Activated CD8-positive, alpha-beta memory T cell treated with anti-CD3 and anti-CD28 coated beads for 24 hours (primary cell): ENCODE measurements around the gene TSPYL4.
A peak's percentile ranks its signal among the peaks of the same experiment; 100 is the strongest.
"Not testable (repeated sequence)": the region's sequence is repeated elsewhere in the genome, so short reads cannot be mapped to it uniquely, and the experiment has no call there.

Experiments
- DNase-seq: peaks from one replicate; pipeline ENCODE4 v3.0.0-alpha.2; 2020

TSPYL4 gene

DNA sequence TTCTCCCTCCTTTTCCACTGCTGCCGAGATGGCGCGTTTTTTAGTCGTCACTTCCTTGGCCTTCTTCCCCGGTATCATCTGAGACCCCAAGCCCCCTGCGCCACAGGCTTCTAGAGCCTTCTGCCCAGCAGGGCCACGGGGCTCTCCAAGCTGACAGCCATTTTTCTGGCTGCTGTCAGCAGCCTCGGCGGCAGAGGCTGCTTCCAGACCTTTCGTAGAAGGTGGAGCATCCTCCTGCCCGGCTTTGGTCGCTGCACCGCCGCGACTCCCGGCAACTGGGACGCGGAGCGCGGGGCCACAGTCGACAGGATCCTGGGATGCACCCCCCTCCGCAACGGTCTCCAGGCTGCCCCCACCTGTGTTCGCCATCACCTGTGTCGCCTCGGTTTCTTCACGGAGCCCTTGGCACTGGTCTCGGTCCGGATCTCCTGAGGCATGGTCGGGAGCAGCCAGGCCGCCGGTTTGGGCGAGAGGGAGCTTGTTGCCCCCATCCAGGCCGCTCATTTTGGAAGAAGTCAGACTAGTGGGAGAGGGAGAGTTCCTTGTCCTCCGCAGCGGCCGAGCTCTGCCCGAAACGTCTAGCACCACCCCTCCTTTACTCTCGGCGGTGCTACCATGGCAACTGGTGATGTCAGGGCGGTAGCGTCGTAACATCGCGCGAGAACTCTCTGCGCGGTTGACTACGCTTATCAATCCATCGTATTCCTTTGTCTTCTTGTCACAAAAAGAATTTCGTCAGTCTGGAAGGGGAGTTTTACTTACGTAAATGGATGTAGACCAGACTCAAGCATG lies at the start of gene TSPYL4:
Gene TSPYL4 (minus strand): TSS at position 571 of the 792 bp plus-strand sequence. CDS start 67 bp downstream, at position 504.
- peak; percentile 93 for DNase-seq

DNA sequence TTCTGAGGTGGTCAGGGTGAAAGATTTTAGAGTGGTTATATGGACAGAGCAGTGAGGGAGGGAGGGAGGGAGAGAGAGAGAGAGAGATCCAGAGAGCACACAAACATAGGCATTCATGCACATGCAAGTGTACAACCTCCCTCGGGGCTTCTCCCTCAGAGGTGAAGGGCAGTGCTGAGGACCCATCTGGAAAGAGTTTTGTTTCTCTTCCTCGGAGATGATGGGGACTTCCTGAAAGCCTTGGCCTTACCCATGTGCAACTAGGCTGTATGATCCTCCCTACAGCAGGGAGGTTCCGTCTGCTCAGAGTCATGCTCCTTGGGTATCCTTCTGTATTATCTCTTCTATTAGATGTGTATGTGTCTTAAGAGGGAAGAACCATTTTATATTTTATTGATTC lies 47.2 kb upstream of the TSPYL4 start:
- no peak for DNase-seq

DNA sequence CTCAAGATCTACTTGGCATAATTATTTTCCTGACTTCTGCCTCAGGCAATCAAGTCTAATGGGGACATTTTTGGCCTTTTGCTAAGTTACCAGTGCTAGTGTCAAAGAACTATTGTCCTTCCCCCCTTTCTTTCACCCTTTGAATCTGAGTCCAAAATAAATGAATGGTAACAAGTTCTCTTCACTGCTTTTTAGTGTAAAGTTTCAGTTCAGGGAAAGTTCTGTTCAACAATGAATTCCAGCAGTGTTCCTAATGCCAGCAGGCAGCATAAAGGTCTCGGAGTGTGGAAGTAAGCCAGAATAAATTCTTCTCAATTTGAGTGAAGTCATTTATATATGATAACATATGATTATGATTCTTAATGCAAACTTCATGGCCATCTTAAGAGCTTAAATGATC lies 46.7 kb upstream of the TSPYL4 start:
- no peak for DNase-seq

DNA sequence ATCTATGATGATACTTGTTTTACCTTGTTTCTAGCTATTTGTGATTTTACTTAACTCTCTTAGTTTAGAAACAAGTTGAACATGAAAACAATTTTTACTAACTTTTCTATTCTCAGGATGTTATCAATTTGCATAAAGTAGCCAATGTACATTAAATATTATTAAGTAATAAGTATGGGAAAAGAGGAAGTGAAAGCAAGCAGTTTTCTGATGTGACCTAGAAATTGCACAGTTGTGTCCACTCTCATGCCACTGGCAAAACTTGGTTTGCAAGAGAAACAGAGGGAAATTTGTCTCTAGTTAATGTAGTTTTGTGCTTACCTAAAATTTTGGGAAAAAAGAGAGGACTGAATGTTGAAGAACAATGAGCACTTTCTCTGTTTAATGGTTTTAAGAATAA lies 45.1 kb upstream of the TSPYL4 start:
- no peak for DNase-seq

DNA sequence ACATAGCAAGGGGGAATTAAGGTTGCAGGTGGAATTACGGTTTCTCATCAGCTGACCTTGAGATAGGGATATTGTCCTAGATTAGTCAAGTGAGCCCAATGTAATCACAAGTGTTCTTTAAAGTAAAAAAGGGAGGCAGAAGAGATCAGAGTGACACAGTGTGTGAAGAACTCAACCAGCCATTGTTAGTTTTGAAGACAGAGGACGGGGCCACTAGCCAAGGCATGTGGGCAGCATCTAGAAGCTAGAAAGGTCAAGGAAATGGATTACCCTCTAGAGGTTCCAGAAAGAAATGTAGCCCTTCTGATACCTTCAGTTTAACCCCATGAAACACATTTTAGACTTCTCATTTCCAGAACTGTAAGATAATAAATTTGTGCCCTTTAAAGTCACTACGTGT lies 44.4 kb upstream of the TSPYL4 start:
- DNase-seq, result no peak

DNA sequence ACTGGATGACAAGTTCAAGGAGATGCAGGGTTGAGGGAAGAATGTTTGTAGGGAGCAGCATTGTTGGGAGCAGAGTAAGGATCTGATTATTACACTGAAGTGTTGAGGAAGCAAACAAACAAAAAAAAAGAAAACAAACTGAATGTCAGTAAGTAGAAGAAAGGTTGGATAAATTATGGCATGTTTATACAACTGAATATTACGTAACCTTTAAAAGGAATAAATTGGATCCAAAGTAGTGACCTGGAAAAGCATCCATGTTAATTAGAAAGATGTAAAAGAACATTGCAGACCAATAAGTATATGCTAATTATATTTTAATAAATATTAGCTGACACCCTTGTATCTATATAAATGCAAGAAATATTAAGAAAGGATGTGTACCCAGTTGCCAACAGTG lies 38.7 kb upstream of the TSPYL4 start:
- DNase-seq, result no peak

DNA sequence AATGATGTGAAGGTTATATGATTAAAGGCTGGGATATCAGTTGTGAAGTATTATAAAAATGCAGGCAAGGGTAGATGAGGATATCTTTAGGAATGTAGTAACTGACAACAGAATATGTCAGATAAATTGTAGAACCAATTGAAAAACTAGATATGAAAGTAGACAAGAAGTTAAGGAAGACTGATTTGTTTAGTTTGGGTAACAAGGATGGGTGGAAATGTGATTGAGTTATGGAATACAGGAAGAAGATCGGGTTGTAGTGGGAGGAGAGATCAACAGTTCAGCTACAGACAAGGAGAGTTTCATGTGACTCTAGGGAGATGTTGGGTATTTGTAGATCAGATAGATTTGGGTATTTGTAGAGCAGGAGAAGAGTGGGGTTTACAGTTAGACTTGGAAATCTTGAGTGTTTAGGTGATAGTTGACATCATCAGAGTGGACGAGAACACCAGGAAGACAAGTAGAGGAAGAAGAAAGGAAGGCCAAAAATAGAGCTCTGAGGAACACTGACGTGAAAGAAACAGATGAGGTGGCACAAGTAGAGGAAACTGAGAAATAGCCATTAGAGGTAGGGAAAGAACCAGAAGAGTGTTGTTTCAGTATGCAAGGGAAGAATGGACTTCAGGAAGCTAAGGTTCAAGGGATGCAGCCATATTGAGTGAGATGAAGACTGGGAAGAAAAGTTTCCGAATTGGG lies 38.0 kb upstream of the TSPYL4 start:
- no peak for DNase-seq

DNA sequence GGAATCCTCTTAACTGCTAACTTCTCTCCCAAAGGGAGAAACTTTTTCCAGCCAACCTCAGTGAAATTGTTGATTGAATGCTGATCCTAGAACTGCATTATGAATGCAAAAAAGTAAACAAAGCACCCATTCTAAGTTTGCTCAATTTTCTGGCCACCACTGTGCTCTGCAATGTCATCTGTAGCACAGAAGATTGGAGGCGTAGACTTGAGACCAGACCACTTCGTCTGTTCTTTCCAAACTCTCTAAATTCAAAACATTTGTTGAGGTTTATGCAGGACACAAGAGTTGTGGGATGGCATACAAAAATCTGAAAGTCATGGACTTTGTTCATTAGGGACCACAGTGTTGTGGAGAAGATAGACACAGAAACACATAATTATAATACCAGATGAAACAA lies 36.9 kb upstream of the TSPYL4 start:
- DNase-seq, result no peak

DNA sequence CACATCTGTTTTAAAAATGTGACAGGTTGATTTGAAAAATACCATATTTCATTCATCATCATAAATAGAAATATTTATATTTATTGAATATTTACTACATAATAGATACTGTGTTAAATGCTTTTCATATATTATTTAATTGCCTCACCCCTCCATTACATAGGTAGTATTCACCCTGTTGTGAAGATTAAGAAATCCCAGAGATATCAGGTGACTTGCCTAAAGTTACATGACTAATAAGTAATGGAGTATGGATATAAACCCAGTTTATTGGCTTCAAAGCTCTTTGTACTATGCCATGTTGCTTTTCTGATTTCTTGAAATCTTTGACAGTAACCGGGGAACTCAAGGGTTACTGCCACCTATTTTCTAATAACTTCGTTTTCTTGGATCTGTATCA lies 36.0 kb upstream of the TSPYL4 start:
- DNase-seq, result no peak

DNA sequence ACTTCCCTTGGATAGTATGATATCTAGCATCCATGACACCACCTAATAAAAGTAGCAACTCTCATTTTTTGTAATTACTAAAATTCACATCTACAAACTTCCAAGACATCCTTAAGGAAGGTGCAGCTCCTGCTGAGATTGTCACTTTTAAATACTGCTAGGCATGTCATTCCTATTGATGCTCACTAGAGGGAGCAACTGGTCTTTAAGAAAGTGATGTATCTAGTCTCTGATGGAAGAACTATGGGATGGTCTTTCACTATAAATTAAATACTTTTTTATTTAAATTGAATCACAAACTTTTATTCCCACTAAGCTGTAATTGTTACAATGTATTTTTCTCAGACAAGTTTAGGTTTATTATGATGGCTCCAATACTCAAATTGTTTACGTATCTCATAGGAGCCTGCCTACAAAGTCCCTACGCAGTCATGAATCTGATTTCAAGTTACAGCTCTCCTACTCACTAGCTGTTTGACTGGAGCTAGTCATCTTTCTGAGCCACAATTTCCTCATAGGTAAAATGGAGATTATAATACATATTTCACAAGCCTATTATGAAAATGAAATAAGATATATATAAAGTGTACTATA lies 33.9 kb upstream of the TSPYL4 start:
- DNase-seq, result no peak

DNA sequence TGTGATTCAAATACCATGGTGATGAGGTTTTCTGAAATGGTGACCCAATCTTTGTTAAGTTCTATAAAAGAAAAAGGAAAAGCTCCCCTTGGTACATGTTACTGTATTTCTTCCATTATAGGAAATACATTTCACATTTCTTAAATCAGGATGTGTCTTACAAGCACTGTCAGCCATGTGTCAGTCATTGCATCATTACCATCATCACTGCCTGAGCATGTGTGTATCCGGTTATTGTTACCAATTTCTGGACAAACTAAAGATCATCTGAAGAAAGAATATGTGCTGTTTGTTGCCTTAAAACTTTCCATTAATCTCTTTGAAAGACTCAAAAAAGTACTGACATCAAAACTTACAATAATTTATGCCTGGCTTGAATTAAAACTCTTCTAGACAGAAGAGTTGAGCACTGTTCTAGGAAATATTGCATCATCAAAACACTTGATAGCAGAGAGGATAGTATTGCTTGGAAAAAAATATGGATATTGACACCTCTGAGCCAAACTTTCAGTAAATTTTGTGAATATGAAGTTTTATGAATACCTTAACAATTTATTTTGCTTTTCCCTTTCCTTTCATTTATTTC lies 33.0 kb upstream of the TSPYL4 start:
- DNase-seq, result no peak

DNA sequence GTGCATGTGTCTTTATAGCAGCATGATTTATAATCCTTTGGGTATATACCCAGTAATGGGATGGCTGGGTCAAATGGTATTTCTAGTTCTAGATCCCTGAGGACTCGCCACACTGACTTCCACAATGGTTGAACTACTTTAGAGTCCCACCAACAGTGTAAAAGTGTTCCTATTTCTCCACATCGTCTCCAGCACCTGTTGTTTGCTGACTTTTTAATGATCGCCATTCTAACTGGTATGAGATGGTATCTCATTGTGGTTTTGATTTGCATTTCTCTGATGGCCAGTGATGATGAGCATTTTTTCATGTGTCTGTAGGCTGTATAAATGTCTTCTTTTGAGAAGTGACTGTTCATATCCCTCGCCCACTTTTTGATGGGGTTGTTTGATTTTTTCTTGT lies 31.1 kb upstream of the TSPYL4 start:
- not testable (repeated sequence) for DNase-seq

DNA sequence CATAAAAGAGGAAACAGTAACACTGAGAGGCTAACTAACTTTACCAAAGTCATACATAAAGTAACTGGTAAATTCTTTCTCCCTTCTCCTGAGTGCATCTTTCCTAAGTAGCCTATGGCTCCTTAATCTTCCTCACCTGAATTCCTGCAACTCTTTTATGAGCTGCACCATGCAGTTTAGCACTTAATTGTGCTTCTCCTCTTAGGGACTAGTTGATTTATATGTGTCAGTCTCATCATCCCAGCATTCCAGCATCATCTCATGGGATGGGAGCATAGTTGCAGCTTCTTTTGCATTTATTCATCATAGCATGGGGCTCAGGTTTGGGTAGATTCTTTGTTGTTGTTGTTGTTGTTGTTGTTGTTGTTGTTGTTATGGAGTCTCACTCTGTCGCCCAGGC lies 29.3 kb upstream of the TSPYL4 start:
- no peak for DNase-seq

DNA sequence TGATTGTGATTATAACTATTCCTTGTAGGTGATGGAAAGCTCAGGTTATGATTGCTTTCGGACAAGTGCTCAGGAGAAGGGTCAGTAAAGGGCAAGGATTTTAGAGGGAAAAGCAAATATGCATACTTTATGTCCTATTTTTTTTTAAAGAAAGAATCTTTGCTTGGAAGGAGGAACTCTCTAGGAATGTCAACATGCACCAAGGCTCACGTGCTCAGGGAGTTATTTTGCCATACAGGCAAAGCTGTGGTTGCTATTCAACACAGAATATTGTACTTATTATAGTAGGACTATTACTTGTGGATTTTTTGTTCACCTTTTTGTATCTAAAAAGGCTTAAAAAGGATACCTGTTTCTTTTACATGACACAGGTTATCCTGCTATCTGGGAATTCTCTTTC lies 28.8 kb upstream of the TSPYL4 start:
- DNase-seq, result no peak

DNA sequence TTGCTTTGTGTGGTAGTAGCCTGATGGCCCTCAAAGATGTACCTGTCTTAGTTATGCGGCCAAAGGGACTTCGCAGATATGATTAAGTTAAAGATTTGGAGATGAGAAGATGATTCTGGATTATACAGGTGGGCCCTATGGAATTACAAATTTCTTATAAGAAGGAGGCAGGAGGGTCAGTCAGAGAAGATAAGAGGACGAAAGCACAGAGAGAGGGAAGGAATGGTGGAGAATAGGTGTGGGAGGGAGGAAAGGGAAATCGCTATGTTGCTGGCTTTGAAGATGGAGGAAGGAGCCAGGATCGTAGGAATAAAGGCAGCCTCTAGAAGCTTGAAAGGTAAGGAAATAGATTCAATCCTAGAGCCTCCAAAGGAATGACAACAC lies 27.1 kb upstream of the TSPYL4 start:
- no peak for DNase-seq

DNA sequence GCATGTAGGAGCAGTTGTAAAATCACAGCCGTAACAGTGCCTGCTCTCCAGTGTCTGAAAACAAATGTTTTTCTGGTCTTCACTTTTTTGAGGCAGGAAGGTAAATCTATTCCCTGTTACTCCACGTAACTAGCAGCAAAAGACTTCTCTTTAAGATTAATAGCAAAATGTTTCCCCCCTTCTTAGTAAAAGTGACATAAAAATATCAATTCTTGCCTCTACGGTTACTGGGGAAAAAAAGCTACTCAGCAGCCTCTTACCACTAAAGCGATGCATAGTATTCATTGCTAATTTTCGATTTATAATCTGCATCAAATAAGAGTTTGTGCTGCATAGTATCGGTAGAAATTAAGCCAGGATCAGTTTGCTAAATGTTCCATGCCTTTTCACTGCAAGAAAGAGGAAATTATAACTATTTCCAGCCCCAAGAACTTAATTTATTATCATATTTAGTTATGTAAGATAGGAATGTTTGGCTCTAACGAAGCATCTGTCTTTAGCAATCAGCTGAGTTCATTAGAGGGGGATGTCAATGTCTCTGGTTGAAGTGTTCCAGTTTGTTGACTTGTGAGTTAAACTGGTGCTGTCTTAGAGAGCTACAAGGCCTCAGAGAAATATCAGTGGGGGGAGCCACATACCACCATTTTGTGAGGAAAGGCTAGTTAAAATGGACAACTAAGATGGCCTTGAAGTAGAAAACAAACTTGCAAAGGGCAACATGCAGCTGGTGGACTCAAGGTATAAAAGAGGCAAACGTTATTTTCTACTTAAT lies 26.5 kb upstream of the TSPYL4 start:
- DNase-seq, result no peak

DNA sequence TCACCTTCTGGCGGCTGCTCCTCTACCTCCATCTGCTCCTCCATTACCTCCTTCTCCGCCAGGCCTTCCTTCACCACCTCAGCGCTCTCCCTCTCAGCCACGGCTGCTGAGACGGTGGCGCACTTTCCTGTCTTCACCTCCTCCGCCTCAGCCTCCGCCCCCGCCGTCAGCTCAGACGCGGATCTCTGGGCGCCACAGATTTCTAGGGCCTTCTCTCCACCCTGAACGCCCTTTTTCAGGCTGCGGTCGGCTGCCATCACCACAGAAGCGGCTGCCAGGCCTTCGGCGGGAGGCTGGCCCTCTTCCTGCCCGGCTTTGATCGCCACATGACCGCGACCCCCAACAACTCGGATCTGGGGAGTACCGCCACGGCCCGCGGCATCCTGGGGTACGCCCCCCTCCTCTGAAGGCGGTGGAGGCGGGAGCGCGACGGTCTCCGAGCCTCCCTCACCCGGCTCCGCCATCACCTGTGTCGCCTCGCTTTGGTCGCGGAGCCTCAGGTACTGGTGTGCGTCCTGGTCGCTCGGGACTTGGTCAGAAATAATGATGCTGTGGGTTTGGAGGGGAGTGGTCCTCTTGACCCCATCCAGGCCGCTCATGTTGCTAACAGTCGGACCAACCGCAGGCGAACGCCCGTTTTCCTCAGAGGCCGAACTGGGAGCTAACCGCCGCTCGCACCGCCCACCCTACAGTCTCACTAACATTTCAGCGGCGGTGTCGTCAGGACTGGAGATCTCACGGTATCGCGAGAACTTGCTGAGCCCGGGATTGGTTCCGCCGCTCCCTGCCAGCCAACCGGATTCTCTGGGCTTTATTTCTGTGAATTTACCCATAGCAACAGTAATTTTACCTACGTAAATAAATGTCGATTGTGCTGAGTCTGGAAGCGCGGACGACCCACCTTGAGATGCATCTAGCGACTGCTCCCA lies 25.6 kb upstream of the TSPYL4 start, which contains the start of gene TSPYL1:
Gene TSPYL1 (minus strand): TSS at position 699 of the 929 bp plus-strand sequence. CDS start 100 bp downstream, at position 599.
- DNase-seq, result peak; percentile 95

DNA sequence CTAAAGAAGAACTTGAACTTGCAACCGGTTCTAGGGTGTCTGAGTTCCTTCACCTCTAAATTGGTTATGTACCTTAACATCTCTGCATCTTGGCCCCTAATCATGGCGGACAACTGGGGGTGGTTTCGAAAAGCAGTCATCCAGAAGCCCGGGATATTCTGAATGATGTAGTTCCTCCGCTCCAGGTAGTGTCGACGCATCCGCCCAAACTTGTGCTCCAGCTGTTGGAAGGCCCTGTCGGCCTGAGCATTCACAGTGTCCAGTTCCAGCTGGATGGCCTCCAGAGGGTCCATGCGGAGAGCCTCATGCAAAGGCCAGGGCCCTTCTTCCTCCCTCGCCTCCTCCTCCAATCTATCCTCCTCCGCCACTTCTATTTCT lies 25.0 kb upstream of the TSPYL4 start:
- DNase-seq, result peak; percentile 65

DNA sequence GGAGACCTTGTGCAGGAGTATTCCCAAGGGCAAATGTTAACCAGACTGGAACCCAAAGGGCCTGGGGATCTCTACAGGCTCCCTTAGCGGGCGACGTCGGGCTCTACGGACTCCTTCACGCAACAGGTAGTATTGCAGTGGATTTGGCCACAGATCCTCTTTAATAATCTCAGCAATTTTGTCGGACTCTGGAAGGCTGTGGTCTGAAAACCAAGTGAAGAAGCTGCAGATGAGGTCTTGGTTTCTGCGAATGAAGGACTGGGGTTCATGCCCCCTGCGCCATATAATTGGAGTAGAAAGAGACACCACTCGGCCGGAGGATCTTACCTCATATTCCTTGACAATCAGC lies 24.6 kb upstream of the TSPYL4 start:
- no peak for DNase-seq

DNA sequence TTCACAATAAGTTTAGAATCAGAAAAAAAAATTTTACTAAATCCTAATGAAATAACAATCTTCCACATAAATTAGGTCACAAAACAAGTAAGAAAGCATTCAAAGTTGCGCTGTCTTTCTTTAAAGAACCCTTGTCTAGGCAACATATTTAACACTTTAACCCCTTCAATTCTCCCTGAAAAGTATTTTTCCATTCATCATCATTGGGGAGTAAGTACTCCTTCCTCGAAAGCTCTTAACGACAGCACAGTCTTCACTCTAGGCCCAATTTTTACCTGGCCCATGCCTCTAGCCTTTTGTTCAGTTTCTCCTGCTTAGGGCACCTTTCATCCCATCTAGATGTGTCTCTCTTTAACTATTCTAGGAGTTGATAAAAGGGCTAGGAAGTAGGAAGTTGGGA lies 23.2 kb upstream of the TSPYL4 start:
- no peak for DNase-seq

DNA sequence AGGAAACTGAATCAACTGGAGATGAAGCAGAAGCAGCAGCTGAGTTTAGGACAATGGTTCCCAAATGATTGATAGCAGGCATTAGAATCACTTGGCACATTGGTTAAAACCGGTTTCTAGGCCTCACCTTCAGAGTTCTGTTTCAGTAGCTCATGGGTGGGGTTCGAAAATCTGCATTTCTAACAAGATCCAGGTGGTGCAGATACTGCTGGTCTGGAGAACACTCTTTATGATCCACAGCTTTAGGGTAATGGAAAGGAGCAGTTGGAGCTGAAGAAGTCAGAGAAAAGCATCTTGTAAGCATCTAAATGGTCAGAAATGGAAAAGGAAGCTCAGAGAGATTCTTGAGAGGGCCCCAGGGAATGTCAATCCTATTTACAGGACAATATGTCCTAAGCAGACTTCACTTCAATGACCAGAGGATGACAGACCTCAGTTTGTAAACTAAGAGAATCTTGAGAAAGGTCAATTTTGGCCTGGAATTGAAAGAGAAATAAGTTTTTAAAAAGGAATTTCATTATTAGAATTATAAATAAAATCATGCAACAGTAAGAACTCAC lies 17.4 kb upstream of the TSPYL4 start:
- DNase-seq, result no peak
